NCI-H2029 (cell line): Measurements from ENCODE around the gene CELF4.

Source experiments
- DNase-seq: peaks from one replicate; lab custom pipeline; 2025; lab: John Stamatoyannopoulos, UW

The CELF4 gene

DNA sequence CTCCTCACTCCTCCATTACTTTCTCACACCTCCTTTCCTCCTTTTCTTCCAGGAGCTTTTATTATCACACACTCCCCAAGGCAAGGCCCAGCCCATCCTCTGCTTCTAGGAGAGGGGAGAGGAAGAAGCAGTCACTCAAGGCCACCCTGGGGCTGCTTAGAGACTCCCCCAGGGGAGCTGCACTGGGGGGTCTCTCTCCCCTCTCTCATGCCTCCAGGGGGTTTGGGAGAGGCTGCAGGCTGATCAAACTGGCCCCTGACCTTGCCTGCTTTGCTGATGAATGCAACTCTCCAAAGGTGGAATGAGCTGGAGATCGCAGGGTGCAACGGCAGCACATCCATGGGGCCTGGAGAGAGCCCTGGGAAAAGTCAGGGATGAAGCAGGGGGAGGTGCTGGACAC is 216.9 kb downstream of the CELF4 start:
- DNase-seq: no peak

DNA sequence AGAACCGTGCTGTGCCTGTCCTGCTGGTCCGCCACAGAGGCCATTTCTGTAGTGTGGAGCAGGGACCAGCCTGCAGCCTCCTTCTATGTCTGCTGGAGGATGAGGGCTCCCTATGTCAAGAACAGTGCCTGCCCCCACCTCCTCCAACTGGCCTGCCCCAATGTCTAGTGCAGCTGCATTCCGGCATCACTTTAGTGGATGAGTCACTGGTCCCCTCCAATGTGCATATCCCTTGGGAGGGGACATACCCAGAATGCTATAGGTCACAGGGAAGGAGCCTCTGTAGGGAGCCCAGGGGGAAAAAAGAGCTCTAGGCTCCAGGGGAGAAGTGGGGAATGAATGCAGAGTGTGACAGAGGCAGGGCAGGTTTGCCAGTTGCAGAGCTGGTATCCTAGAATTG is 219.6 kb downstream of the CELF4 start:
- no peak for DNase-seq

- no peak for DNase-seq
These were observed 222.1 kb downstream of the CELF4 start for GRCh38 chr18:37343542-37343851.

DNA sequence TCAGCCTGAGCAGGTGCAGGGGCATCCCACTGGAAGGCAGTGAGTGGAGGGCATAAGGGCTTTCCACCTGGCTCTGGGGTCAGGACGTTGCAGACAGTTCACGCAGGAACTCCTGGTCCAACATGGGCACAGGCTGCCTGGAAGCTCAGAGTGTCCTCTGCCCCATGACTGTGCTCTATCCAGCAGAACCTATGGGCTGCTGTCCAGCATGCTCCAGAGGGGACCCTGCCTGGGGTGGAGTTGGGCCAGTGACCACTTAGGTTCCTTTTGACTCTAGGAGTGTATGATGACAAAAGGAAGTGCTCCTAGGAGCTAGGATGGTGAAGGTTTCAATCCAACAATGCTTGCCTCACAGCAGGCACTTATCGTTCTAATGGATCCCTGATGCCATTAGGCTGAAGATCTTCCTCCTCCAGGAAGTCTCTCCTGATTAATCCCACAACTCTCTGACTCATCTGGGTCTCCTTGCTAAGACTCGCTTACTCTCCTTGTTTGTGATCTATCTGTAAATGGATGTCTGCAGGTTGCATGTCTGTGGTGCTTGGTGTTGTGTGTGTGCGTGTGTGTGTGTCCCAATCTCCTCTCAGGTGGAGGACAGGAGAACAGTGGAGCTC is 224.0 kb downstream of the CELF4 start:
- no peak for DNase-seq

DNA sequence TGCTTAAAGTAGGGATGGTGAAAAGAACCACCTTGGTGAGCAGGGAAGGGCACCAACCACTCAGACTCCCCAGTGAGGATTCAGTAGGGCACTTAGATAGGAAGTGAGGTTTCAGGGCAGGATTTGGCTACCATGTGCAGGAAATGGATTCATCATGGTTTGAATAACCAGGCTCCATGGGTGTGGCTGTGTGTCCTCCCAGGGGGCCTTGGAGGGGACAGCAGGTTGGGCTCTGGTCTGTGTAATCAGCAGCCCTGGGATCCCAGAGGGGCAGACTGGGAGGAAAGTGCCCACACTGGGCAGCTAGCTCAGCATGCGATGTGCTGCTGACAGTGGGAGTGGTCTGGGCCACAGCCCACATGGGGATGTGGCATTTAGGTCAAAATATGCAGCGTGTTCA is 224.6 kb downstream of the CELF4 start:
- no peak for DNase-seq

DNA sequence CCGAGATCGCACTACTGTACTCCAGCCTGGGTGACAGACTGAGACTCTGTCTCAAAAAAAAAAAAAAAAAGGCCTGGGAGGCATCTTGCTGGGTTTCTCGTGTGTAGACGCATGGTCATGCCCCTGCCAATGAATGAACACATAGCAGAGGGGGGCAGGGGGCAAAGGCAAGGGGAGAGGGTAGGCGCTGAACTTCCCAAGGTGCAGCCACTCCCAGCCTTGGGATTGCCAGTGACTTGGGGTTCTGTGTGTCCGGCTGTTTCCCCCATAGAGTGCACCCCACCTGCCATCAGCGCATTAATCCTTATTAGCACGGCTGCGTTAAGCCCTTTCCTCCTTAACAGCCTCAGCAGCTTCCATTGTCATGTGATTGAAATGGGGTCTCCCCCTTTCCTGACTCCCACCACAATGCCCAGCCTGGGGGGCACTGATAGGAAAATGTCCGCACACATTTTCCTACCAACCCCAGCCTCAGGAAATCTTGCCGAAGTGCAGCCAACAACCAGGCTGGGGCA is 225.8 kb downstream of the CELF4 start:
- no peak for DNase-seq

DNA sequence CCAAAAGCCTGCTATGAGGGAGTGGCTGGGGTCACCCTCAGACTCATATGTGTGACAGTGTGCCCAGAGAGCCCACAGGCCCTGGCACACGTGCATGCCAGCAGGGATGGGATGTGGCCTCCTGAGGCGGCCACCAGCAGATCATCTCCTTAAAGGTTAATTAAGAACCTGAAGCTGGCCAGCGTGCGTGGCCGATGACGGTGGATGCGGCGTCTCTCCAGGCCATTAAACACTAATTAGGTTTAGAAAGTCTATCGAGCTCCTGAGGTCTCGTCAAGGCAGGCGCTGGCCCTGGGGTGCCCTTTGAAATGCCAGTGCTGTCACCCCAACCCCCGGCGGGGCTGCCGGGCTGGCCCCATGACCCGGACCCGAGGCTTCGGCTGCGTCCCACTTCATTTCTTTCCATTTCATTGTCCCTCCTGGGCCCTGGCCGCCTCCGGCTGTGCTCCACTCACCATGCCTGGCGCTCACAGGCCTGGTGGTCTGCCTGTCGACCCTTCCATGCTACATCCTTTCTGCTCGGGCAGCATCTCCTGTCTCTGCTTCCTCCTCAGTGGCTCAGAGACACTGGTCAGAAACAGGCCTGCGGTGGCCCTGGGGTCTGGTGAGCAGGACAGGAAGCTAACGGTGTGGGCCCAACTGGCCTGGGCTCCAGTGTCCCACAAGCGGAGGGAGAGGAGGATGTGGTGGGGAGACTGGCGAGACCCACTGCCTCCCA is 228.9 kb downstream of the CELF4 start:
- DNase-seq: no peak

- DNase-seq: no peak
These were observed 230.2 kb downstream of the CELF4 start for GRCh38 chr18:37335409-37335736.

GRCh38 chr18:37334631-37335408 is 230.8 kb downstream of the CELF4 start:
- DNase-seq: no peak

DNA sequence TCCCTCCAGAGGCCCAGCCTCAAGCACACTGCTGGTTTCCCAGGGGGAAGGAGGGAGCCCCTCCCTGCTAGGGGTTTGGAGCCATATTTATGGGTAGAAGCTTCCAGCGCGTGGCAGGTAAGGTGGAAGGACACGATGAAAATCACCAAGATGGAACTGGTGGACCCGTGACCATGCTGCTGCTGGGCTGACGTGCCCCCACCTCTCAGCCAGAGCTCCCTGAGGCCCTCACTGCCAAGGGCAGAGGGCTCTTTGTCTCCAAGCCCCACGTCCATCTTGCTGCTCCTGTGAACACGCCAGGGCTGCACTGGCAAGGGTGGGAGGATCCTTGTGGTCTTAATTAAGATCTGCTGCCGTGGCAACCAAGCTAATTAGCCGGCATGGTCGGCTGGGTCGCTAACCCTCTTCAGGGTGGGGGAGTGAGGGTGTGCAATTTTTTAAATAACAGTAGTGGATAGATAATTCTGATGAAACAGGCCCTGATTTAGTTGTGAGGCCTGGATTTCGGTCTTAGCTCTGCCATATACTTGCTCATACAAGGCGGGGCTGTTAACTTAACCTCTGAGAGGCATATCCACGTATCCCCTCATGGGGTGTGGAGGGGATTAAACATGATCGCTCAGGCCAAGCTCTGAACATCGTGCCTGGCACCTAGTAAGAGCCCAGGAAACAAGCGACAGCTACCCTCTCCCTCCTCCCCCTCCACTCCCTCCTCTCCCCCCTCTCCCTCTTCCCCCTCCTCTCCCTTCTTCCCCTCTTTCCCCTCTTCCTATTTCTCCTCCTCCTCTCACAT is 232.8 kb downstream of the CELF4 start:
- DNase-seq: no peak

DNA sequence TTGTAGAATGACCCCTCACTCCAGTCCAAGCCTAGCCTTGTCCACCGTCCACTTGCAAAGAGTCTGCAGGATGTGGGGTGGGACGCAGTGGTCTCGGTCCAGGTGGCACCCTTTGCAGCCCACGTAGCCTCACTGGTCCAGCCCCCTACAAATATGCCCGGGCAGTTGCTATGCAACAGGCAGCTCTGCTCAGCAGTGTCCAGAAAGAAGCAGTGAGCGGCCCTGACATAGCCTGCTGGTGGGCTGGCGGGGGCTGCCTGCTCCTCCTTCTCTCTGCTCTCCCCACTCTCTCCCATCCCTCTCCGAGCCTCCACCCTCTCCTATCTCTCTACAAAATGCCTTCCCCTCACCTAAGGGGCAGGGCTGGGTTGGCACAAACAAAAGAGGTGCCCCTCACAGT is 233.4 kb downstream of the CELF4 start:
- DNase-seq: no peak

DNA sequence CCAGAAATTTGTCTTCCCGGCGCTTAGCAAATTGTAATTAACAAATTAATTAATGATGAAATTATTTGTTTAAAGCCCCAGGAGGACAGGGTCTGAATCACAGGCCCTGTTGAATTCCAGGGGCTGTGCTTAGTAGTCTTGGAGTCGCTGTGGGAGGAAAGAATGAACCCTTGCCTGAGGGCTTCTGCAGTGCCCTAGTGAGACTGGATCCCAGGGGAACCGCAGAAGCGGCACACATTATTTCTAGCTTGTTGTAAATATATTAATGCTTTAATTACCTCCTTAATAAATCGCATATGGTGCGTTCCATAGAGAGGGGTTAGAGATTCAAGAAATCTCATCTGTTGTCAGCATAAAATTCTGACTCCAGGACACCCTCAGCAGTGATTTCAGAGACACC is 235.4 kb downstream of the CELF4 start:
- DNase-seq: no peak

GRCh38 chr18:37328946-37329719 is 236.5 kb downstream of the CELF4 start:
- DNase-seq: no peak

- DNase-seq: no peak
These were observed 238.5 kb downstream of the CELF4 start for GRCh38 chr18:37327063-37327577.

DNA sequence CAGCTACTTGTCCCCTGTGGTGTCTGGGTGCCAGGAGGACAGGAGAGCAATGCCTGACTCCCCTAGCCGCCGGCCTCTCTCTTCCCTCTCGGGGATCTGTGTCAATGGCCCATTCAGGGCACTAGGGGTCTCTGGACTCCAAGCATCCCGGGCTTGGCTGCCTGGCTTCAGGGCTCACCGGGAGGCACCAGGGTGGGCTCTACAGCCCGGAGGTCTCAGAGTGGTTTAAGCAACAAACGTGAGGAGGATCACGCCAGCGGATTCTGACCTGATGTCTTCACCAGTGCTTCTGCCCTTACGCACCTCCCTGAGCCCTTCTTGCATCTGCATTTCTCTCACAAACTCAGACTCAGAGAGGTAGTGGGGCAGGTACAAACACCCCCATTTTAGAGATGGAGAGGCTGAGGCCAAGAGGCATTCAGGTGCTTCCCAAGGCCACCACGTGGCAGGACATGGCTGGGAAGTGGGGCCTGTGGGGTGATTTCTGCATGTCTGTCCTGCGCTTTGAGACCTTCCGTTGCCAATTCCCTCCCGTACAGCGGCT is 243.0 kb downstream of the CELF4 start:
- no peak for DNase-seq

DNA sequence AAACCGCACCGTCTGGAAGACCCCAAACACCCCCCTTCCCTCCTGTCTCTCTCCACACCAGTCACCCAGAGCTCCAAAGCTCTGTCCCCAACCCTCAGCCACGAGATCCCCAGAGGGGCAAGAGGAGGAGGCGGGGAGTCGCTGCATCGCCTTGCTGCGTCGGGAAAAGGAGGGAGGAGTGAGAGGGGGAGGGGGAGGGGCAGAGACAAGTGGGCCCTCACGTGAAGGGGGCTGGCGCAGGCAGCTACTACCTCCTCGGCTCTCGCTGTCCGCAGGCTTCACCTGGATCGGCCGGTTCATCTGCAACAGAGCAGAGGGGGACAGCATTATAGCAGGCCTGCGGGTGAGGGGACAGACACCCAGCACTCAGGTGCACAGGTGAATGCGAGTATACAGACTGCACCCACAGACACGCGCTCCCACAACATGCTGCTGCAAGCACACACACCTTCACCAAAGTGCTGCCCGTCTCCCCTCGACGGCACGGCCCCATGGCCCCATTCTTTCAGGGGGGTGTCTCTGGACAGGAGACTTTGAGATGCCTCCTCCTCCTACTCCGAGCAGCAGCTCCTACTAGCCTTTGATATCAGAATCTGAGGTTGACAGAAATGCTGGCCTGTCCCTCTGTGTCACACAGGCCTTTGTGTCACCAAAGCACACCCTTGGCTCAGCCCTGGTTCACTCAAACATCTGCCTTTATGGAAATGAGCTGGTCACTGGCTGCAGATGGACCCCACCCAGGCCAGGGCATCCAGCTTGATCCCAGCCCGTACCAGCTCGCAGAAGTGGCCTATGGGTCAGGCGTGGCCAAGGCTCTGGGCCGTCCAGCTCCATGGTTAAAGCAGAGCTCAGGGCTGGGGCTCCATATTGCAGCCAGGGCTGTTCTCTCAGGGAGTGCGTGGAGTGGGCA is 243.8 kb downstream of the CELF4 start:
- no peak for DNase-seq

- no peak for DNase-seq
These were observed 245.3 kb downstream of the CELF4 start for GRCh38 chr18:37320317-37320716.

DNA sequence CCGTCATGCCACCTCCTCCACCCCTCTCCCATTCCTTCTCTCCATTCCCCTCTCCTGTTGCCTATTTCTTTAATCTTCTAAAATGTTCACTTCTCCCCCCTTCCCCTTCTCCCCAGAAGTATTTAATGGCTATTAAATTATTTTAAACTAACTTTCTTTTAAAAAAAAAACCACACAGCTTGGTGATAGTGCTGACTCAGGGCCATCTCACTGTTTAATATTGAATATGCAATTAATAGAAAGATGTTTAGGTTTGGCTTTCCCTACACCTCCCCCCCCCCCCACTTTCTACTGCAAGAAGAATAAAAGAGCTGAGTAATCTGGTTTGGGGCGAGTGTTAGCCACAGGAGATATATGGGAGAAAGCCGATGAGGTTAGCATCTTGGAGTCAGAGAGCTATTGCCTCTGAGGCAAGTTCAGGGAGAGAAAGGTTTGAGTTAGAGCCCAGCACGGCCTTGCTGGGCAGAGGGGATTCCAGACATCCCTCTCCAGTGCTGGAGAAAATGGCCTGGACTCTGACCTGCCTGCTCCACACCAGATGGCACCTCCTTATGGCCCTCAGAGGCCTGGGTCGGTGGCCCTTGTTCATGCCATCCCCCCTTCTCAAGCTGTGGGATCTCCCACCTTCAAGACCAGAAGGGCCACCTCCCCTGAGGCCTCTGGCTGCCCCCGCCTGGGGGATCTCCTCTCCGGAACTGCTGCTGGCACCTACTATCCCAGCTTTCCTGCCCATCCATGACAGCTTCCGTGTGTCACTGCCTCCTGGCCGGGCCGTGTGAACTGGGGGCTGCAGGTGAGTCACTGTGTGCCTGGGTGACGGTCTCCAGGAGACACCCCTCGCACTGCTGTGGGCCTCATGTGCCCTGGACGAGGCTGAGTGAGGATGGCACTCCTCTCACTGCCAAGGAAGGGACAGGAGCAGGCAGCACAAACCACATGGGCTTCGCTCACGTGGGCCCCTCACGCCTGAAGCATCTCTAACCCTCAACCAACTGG is 246.9 kb downstream of the CELF4 start:
- no peak for DNase-seq

GRCh38 chr18:37317486-37317885 is 248.1 kb downstream of the CELF4 start:
- no peak for DNase-seq
